ENCODE measurements around the gene HIVEP3.

HIVEP3 gene

DNA sequence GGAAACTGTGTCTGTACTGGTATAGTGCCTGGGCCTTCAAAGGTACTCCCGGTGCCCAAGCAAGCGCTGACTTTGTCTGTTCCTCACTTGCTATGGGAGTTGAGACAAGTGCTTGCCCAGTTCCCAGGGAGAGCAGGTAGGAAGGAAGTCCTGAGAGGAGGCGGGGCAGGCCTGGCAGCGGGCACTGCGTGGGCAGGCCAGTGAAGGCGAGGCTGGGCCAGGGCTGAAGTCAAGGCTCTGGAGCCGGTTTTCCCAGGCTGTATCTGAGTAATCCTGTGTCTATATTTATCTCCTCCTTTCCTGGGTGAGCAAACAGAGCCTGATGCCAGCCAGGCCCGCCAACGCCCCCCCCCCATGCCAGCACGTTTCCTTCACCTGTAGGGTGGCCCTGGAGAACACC is 418.3 kb downstream of the HIVEP3 start:
- DNase-seq (ENCODE audit: low read depth in 2 of 2): no peak

DNA sequence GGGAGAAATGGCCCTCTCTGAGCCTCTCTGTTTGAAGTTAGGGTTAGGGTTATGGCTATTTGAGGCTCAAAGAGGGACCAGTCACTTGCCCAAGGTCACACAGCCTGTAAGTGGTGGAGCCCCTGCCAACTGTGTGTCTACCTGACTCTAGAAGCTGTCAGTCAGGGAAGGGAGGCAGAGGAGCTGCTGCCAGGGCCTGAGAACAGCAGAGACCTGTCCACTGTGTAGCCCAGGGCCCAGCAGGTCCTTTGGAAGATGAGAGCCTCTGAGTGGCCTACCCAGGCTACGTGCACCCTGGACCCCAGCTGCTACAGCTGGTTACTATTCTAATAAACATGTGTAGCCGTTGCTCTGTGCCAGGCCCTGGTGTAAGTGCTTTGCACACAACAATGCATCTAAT is 419.1 kb downstream of the HIVEP3 start:
- DNase-seq (ENCODE audit: low read depth in 2 of 2): no peak

DNA sequence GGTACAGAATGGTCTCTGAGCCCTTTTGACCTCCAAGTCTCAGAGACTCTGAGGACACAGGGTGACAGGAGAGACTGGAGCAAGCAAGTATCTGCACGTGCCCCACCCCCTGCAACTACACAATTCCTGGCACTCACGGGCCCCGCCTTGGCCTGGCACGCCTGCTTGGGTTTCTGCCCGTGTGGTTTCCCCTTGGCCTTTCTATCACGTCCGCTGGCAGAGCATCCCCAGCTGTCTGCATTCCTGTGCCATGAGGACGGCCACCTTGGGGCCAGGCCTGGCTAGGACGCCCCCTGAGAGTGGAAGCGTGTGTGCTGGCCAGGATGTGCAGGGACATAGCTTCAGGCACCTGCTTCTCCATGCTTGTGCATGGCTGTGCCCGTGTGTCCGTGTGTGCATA is 419.9 kb downstream of the HIVEP3 start:
- DNase-seq (ENCODE audit: low read depth in 2 of 2): no peak

DNA sequence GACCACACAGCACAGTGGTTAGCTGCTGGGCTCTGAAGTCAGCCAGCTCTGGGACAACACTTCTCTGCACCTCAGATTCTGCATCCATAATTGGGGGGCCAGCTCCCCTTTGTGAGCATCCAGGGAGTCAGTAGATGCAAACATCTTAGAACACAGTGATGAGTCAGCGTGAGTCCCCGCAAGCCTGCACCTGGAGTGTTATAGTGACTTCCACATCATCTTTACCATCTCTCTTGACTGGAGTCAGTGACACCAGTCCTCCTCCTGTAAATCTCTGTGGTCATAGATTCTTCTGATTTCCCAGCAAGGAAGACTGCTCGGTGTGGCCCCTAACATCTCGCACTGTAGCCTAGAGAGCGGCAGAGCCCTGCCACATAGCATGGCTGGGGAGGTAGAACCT is 420.3 kb downstream of the HIVEP3 start:
- DNase-seq (ENCODE audit: low read depth in 2 of 2): no peak

DNA sequence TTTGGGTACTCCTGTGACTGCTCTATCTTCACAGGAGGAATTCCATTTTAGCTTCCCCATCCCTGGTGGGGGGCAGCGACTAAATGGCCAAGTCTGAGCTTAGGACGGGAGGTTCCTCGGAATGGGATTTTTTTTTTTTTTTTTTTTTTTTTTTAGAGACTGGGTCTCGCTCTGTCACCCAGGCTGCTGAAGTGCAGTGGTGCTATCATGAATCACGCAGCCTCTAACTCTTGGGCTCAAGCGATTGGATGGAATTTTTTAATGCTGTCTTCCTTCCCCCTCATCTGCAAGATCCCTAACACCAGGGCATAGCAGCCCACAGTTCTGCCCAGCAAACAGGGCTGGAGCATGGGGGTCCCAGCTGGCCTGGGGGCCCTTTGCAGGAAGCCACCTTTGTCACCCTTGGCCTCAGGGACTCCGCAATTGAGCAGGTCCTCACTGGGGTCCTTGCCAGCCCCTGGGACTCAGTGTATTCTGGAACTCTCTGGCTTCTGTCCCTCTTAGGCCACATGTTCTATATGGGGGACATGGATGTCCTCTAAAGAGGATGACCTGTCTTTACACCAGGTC is 421.2 kb downstream of the HIVEP3 start:
- no peak for DNase-seq (ENCODE audit: low read depth in 2 of 2)

DNA sequence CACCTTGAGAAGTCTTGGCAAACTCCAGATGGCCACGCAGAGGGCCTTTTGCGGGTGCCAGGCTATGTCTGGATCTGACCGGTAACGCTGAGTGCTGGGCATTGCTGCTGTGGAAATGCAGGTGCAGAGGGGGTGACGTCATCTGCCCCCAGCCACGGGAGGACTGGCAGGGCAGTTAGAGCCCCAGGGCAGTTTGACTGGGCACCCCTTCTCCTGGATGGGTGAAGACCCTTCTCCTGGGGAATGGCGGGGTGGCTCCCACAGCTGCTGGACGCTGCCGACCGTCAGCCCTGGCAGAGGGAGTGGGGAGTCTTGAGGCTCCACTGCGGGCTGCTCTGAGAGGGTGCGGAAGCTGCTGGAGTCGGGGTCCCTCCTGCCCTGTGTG is 421.7 kb downstream of the HIVEP3 start:
- no peak for DNase-seq (ENCODE audit: low read depth in 2 of 2)

DNA sequence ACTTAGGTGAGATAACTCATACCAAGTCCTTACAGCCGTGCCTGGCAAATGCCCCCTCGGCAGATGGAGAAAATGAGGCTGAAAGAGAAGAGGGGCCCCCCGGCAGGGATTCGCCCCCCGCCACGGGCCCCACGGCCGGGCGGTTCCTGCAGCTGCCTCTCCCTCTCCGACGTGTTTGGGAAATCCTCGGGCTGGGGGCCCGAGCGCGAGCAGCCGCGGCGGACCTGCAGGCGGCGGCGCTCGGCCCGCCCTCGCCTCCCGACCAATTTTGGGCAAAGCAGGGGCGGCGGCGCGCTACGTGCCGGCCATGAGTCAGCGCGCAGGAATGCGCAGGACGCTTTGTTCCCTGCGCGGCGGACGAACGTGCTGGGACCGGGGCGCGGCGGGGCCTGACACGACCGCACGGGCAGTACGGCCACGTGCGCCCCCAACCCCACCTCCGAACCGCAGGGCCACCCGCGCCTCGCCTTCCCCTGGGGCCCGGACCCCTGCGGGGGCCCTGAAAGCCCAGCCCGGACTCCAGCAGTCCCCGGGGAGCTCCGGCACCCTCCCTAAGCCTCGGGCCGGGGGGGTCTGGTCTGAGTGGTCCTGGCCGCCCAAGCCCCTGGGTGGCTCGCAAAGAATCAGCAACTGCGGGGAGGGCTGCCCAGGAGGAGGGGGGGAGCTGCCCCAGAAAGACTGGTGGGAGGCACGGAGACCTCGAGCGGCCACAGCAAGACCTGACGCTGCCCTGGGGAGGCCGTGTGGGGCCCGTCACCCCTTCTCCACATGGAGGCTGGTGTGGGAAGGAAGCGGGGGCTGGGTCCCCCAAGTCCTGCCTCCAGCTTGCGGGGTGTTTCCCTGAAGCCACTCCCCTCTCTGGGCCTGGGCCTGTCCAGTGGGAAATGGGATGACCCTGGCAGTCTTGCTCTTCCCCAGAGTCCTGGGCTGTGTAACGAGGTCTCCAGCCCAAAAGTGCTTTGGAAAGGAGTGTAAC is 422.4 kb downstream of the HIVEP3 start:
- DNase-seq (ENCODE audit: low read depth in 2 of 2): peak in 1 of 2 donors; percentile 41

DNA sequence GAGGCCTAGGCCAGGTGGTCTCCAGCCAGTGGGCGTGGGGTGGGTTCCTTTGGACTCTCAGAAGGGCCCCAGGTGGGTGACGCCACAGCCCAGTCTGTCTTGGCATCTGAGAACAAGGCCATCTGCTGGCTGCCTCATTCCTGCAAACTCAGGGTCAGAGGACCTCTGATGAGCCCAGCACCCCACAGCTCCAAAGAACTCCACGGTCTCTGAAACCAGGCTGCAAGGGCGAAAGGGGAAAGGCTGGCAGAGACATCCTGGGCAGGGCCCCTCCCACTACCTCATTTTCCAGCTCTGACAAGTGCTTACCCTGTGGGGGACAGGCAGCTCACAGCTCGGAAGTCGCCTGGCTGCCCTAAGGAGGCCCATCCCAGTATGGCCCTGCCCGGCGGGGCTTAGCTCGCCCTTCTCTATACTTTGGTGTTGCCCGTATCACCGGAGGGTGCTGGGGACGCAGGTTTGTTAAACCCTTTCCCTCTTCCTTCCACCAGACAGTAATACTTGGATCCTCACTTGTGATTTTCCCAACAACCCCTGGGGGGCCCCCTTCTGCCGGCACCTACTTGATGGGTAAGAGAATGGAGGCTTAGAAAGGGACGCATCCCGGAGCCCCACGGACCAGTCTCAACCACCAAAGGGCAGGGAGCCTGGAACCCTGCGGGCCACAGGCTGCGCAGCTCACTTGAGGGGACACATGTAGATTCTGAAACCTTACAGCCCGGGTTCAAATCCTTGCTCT is 423.3 kb downstream of the HIVEP3 start:
- no peak for DNase-seq (ENCODE audit: low read depth in 2 of 2)

DNA sequence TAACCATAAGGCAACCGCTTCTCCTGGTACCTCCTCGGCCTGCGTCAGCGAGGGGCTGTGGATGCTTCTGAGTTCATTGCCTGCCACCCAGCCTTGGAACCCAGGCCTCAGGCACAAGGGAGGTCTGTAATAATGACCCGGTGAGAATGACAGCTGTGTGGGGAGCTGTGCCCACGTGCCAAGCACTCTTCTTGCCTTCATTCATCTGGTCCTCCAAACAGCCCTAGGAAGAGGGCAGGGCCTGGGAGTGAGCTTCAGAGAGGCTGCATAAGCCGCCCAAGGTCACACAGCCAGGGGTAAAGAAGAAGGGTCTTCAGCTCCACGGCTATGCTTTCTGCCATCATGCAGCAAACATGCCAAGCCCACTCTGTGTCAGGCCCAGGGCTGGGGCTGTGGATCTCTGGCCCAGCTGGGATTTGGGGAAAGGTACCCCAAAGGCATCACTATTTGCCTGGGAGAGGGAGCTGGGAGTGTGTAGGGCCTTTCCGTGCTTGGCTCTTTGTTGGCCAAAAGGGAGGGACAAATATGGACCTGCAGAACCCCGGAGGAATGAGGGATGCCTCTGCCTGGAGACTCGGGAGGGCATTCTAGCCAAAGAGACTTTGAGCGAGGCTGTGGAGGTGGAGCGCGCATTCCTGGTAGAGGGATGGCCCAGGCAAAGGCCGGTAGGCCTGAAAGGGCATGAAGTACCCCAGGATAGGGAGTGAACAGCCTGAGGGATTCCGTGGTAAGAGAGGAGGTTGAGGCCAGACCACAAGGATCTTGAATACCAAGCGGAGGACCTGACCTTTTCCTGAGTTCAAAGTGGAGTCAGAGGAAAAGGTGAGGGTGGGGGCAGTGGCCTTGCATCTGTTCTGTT is 424.1 kb downstream of the HIVEP3 start:
- no peak for DNase-seq (ENCODE audit: low read depth in 2 of 2)

DNA sequence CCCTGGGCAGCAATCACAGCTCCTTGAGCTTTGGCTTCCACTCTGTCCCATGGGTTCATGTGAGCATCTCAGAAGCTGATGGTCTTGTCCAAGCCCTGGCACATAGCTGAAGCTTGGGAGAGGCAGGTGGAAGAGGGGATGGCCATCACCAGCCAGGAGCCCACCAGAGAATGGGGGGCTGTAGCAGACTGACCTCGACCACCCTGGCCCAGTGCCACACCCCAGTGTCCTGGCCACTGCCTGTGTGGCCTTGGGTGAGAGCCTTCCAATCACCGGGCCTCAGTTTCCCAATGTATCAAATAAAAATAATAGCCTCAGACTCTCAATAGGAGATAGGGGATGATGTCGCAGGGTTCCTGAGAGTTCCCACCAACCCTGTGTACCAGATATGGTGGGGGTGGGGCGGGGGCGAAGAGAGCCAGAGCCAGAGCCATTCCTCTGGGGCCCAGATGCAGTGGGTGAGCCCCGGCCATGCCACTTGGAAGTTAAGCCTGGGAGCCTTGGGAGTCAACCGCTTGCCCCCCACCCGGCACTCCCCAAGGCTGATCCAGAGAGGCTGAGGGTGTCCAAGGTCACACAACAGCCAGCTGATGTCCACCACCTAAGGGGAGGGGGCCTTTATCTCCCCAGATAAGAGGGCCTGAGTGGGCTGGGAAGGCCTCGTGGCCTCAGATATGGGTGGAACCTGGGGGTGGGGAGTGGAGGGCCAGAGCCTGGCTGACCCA is 424.9 kb downstream of the HIVEP3 start:
- no peak for DNase-seq (ENCODE audit: low read depth in 2 of 2)

DNA sequence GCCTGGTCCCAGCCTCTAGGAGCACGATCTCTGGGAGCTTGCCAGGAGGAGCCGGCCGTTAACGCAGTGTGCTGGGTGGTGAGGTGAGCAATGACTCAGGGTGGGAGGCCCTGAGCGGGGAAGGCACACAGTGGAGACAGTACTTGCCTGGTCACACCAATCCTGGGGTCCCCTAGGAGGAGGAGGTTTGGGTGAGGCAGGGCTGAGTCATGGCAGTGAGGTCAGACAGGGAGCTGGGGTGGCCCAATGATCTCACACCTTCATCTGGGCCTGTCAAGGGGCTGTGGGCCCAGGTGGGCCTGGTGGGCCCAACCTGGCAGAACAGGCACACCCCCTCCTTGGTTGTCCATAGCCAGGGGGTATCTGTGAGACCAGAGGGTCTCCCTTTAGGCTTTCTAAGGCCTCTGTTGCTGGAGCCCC is 425.6 kb downstream of the HIVEP3 start:
- DNase-seq (ENCODE audit: low read depth in 2 of 2): no peak

DNA sequence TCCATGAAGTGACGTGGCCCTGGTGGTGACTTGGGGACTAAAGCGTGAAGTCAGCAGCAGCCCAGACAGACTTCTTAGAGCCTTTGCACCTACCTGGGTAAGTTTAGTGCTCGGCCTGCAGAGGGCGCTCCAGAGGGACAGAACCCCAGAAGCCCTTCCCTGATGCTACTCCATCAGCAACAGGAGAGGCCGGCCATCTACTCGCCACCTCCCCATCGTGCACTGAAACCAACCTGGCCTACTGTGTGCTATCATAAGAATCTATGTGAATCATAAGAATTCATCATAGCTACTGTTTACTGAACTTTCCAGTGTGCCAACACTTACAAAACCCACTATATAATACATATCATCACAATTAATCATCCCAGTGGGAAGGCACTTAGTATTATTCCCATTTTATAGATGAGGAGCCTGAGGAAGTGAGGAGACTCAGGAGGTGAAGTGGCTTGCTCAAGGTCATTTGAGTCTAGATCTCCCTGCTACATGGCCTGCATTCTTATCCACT is 426.3 kb downstream of the HIVEP3 start:
- peak in 1 of 2 donors; percentile 35 for DNase-seq (ENCODE audit: low read depth in 2 of 2)

DNA sequence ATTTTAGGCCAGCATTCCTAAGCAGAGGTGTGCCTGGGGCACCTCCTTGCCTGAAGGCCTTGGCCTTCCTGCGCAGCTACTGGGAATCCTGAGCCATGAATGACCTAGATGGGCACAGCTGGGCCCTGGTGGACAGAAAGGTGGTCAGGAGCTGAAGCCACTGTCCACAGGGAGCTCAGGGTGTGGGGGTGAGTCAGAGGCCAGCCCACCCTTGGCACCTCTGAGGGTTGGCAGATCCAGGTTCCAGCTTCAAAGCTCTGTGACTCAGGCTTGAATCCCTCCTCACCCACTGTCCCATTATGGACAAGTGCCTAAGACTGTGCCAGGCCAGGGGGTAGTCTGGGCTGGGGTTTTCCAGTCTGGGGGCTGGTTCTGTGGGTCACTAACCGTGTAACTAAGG is 427.8 kb downstream of the HIVEP3 start:
- no peak for DNase-seq (ENCODE audit: low read depth in 2 of 2)

DNA sequence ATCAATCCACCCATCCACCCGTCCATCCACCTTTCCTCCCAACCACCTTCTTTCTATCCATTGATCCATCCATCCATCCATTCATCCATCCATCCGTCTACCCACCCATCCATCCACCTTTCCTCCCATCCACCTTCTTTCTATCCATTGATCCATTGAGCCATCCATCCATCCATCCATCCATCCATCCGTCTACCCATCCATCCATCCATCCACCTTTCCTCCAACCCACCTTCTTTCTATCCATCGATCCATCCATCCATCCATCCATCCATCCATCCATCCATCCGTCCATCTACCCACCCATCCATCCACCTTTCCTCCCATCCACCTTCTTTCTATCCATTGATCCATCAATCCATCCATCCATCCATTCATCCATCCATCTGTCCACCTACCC is 429.2 kb downstream of the HIVEP3 start:
- no peak for DNase-seq (ENCODE audit: low read depth in 2 of 2)

DNA sequence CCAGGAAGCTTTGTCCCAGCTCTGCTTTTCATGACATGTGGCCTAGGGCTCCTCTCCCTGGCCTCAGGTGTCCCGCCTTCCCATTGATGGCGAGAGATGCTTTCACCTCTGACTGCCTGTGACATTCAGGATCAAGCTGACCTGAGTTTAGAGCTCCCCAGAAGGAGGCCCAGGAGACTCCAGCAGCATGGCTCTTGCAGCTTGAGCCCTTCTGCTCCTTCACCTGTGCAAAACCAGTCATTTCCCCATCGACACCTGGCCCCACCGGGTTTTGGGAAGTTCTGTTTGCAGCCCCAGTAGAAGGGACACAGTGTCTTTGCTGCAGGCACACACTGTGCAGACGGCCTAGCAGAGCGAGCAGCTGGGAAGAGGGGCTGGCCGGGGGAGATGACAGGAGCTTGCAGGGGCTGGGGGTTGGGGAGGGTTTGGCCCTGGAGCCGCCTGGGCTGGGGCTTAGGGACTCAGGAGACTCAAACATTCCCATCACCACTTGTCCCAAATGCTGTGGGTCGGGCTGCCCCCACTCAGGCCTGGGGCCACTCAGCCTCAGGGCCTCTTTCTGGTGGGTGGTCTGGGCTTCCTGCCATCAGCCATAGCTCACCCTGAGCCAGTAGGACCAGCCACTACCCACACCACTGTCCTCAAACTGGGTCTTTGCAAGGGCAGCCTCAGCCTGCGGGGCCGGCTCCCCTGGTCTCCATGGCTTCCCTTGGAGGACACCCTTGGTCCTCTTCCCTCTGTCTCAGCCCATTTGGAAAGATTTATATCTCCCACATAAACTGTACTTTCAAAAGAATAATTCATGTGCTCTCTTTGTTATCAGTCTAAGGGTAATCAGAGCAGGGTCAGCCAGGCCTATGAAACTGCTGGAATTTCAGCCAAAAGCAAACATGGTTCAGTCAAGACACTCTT is 430.4 kb downstream of the HIVEP3 start:
- no peak for DNase-seq (ENCODE audit: low read depth in 2 of 2)

DNA sequence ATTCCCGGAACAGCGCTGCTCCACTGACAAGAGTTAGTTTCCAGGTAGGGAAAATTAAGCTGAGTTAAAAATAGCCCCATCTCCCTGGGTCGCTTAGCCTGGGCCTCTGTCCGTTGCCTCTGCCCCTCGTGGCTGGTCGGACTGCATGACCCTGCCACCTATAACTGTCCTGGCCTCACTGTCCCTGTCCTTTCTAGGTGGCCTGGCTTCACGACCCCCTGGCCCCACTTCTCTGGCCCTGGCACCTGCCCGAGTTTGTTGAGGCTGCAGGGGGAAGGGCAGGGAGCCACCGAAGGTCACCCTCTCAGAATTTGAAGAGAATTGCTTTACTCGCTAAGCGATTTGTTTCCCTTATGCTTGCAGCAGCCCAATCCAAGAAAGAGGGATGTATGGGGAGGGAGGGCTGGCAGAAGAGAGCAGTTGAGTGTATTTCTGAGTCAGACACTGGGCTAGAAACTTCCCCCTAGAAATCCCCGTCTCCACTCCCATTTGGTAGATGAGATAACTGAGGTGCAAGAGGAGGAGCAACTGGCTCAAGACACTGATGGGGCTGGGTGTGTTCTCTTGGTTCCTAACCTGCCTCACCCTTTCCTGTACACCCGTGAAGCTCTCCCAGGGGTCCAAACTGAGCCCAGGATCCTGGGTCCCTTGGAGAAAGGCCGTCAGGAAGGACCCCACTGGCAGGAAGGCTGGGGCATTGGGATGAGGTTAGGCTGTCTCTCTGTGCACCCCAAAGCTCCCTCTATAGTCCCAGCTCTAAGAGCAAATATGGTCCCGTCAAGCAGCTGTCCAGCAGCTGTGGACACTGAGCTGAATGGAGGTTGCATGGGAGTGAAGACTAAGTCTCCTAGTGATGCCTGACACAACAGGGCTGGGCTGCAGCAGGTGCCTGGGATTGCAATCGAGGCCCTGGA is 431.3 kb downstream of the HIVEP3 start:
- no peak for DNase-seq (ENCODE audit: low read depth in 2 of 2)

DNA sequence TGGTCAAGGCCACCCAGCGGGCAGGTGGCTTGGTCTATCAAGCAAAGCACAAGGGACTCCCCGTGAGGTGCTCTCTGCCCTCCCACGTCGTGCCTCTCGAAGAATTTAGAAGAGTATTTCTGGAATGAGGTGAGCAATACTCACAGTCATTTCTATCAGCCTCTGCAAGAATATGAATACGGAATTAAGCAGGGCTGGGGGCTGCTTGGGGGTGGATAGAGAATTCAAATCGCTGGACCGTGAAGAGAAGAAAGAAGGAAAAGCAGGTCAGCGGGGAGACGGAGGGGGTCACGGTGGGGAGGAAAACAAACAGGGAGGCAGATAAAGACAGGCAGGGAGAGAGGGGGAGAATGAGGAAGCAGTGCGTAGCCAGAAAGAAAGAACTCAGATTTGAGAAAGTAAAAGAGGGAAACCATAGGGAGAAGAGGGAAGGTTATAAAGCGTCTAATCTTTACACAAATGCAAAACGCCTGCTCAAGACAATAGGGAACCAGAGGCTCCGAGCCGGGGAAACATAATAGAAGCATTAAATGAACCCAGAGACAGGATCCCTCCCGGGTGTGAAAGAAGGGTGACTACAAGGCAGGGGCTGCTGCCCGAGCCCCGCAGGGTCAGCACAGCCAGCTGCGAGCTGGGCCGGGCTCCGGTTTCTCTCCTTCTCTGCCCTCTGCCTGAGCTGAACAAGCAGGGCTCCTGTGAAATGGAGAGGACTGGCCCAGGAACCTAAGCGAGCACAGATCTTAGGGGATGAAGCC is 432.2 kb downstream of the HIVEP3 start:
- DNase-seq (ENCODE audit: low read depth in 2 of 2): no peak

DNA sequence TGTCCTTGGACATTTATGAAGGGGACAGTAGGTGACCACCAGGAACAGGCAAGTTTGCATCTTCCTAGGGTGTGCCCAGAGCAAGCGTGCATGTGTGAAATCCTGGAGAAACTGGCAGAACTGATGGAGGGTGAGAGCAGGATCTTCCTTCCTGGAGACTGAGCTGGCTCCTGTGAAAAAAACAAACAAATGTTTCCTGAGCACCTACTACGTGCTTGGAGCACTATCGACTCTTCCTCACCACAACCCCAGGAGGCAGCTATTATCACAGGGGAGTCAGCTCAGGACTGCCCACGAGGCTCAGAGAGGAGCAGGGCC is 432.7 kb downstream of the HIVEP3 start:
- DNase-seq (ENCODE audit: low read depth in 2 of 2): no peak
